Keratinocyte (primary cell): ENCODE data around the gene PCNX1.

Experiments
- CTCF ChIP-seq, 3 experiments: IDR thresholded peaks in 1 of 3; conservative IDR thresholded peaks in 1 of 3; optimal IDR thresholded peaks in 1 of 3; 2 replicates in 2 of 3; 3 replicates in 1 of 3; pipeline versions ENCODE3 to v1.5.1; 2011; ENCODE audit warnings: low read length in 3 of 3, mild to moderate bottlenecking in 3 of 3, moderate library complexity in 2 of 3, control low read depth in 1 of 3, inconsistent platforms in 1 of 3; ENCODE audit not compliant: insufficient read depth in 2 of 3; ENCODE audit errors: extremely low read depth in 1 of 3
- EZH2 ChIP-seq: IDR thresholded peaks from one replicate; pipeline ENCODE4 v1.6.1; 2012; ENCODE audit warnings: inconsistent platforms, mild to moderate bottlenecking, low read length, moderate library complexity

GRCh38 chr14:70934084-70934483 is 26.8 kb downstream of the PCNX1 start:
- no peak for TF ChIP-seq CTCF (optimal IDR thresholded peaks at IDR 0.05 in 1 of 3, IDR thresholded peaks at IDR 0.05 in 1 of 3, conservative IDR thresholded peaks at IDR 0.05 in 1 of 3; ENCODE audit: extremely low read depth in 1 of 3, insufficient read depth in 2 of 3, low read length in 3 of 3)
- TF ChIP-seq EZH2, result no peak
